T-helper 1 cell treated with Interleukin-12 subunit alpha and Interleukin-12 subunit beta and Interleukin-4 antibody, amounts not matched to agents 30 μg/mL and 1 μg/mL, for 36 hours (primary cell): ENCODE data around the gene CD226.
A peak's percentile ranks its signal among the peaks of the same experiment; 100 is the strongest.
"Not testable (repeated sequence)": the region's sequence is repeated elsewhere in the genome, so short reads cannot be mapped to it uniquely, and the experiment has no call there.

Experiments used
- H3K27ac Mint-ChIP-seq: one replicate; pipeline ENCODE4 v1.8.0; 2021; ENCODE audit warnings: mild to moderate bottlenecking, mixed read lengths
- H3K27me3 Mint-ChIP-seq: one replicate; pipeline ENCODE4 v1.8.0; 2021; ENCODE audit warnings: low read depth, mixed read lengths
- H3K36me3 Mint-ChIP-seq: one replicate; pipeline ENCODE4 v1.8.0; 2021; ENCODE audit warnings: low read depth, mixed read lengths
- H3K4me1 Mint-ChIP-seq: one replicate; pipeline ENCODE4 v1.8.0; 2021; ENCODE audit warnings: low read depth, mixed read lengths
- H3K4me3 Mint-ChIP-seq: one replicate; pipeline ENCODE4 v1.8.0; 2021; ENCODE audit warnings: mild to moderate bottlenecking, moderate library complexity, mixed read lengths
- H3K9me3 Mint-ChIP-seq: one replicate; pipeline ENCODE4 v1.8.0; 2021; ENCODE audit warnings: mixed read lengths

The CD226 gene

DNA sequence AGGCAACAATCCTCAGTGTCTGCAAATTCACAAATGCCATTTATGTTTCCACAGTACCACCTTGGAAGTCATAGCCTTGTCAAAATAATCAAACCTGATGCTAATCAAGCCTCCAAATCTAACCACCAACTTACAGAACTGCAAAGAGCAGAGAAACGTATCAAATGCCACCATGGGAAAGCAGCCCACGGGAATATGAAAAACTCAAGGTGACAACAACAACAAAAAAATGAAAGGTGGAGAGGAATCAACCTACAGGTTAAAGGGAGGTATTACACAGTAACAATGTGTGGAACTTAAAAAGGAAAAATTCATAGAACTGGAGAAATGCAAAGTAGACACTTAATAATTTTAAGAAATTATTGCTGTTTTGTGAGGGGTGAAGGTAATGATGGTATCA, 46.7 kb downstream of the CD226 start:
- Mint-ChIP-seq H3K36me3 (peaks cover 52% of the 10 kb centered on the region), H3K4me1 (peaks cover 61% of the 10 kb centered on the region), H3K27me3 (no peaks in the 10 kb centered on the region), H3K9me3 (peaks cover 7% of the 10 kb centered on the region), H3K4me3 (no peak overlapping the region), H3K27ac (no peak overlapping the region)

DNA sequence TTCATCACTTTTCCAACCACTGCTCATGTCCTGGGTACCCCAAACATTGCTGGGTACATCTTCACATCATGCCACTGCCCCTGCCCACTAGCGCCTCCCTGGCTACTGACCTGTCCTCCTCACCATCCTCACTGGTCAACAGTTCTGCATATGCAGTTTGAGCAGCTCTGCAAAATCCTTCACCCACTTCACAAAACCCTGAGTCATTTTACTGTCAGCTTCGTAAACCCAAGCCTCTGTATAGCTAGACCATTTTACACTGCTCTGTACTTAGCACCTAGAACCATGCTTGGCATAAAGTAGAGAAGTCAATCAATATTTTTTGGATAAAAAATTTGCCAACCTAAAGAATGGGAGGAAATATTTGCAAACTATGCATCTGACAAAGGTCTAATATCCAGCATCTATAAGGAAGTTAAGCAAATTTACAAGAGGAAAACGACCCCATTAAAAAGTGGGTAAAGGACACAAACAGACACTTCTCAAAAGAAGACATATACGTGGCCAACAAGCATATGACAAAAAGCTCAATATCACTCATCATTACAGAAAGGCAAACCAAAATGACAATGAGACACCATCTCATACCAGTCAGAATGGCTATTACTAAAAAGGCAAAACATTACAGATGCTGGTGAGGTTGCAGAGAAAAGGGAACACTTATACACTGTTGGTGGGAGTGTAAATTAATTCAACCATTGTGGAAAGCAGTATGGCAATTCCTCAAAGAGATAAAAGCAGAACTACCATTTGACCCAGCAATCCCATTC, 48.3 kb downstream of the CD226 start:
- peaks cover 54% of the 10 kb centered on the region for H3K36me3 Mint-ChIP-seq
- H3K27ac Mint-ChIP-seq = peak overlapping the region; percentile 86
- not testable (repeated sequence) for H3K27me3 Mint-ChIP-seq, H3K9me3 Mint-ChIP-seq
- peaks cover 63% of the 10 kb centered on the region for H3K4me1 Mint-ChIP-seq
- H3K4me3 Mint-ChIP-seq = peak overlapping the region; percentile 82

DNA sequence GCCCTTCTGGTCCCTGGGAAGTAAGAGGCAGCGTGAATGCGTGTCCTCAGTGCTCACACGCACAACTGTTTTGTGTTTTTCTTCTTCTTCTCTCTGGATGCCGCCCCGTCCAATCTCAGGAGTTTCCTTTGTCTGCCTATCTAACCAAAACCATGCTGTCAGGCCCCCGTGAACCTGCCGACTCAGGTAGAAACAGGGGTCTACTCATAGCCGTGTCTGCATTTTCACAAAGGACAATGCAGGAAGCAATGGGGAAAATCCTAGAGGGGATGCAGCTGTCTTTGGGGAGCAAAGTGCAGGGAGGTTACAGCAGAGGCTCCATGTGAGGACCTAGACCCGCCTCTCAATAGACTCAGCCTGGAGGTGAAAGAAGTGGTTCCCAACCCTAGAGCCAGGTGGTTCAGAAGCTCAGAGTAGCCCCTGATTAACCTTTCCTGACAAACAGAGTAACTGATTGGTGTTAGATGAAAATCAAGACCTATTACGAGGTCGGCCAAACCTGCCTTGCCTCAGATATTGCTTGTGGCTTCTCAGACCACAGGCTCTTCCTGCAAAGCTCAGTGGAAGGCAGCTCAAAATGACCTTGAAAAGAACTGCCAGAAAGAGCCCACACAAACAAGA, 49.3 kb downstream of the CD226 start:
- Mint-ChIP-seq H3K4me3 (peak overlapping the region; percentile 84), H3K4me1 (peaks cover 66% of the 10 kb centered on the region), H3K27me3 (no peaks in the 10 kb centered on the region), H3K36me3 (peaks cover 55% of the 10 kb centered on the region), H3K27ac (peak overlapping the region; percentile 97), H3K9me3 (peaks cover 7% of the 10 kb centered on the region)

DNA sequence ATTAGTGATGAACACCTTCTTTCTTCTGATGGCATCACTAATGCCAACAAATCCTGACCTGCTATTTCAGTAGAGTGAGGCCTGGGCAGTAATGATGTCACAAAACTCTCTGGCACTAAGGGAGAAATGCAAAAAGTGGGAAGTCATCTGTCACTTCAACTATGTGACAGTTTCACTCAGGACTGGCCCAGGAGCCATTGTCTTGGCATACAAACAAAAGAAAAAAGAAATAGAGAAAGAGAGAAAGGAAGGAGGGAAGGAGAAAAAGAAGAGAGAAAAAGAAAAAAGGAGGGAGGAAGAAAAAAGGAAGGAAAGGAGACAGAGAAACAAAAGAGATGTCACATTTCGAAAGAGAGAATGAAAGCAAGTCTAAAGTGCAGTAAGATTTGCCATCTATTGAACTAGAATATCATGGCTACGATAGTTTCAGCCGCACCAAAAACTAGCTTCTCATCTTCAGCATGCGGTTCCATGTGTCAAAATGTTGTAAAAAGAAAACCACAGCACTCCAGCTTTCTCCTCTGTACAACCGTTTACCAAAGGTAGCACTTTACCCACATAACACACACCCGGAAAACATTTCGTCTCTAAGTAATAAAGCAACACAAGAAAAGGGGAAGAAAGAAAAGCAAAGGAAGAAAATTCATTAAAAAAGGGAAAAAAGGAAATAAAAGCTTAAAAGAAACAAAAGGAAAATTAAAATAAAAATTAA, 50.1 kb downstream of the CD226 start:
- Mint-ChIP-seq H3K4me1 (peaks cover 66% of the 10 kb centered on the region), H3K27me3 (no peaks in the 10 kb centered on the region)

DNA sequence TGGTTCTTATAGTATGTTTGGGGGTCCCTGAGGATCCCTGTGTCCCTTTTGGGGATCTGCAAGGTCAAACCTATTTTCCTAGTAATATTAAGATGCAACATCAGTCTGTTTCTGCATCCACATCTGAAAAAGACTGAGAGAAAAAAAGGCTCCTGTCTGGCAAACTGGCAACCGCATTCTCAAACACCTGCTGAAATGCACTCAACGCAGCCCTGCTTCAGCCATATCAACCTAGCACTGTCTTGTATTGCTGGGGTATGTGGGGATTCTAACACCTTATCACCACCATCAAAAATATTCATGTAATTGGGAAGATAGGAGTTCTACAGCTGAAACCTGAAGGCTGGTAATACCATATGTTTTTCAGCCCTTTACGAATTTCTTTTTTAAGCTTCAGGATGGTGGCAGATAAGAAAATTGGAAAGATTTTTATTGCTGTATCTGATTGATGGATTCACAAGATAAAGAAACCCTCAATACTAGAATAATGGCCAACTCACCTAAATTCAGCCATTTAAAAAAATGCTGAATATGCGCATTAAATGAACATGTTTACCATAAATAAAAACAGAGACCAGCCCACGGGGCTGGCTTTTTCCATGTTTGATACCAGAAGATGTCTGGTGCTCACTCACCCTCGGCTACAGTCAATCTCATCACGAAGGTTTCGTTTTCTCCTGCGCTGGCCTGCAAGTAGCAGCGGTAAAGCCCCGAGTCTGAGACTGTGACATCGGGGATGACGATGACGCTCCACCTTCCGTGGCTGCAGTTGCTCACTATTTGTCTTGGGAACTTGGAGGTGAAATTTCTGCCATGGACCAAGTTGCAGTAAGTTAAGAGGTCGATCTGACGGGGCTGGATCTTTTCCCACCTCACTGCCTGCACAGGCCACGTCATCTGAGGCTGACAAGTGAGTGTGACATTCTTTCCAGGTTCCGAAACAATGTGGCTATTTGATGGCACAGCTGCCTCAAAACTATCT, 52.3 kb downstream of the CD226 start:
- Mint-ChIP-seq H3K4me3 (peak overlapping the region; percentile 39), H3K27me3 (no peaks in the 10 kb centered on the region), H3K36me3 (peaks cover 59% of the 10 kb centered on the region), H3K27ac (peak overlapping the region; percentile 97), H3K9me3 (peaks cover 11% of the 10 kb centered on the region), H3K4me1 (peaks cover 73% of the 10 kb centered on the region)

More for the DNA sequence above, 50.1 kb downstream of the CD226 start:
- H3K36me3 Mint-ChIP-seq = peaks cover 54% of the 10 kb centered on the region
- H3K9me3 Mint-ChIP-seq = peaks cover 7% of the 10 kb centered on the region
- H3K4me3 Mint-ChIP-seq = peak overlapping the region; percentile 84
- H3K27ac Mint-ChIP-seq = peak overlapping the region; percentile 97

DNA sequence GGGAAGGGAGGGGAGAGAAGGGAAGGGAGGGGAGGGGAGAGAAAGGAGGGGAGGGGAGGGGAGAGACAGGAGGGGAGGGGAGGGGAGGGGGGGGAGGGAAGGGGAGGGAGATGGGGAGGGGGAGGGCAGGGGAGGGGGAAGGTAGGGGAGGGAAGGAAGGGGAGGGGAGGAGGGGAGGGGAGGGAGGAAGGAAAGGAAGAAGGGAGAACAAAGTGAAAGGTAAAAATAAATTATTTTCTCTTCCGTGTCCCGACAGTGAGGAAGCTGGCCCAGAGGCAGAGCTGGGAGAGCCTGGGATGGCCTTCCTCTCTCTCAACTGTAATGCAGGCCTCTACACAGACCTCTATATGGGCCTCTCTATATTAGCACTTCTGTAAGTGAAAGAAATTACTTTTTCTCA, 53.2 kb downstream of the CD226 start:
- H3K4me1 Mint-ChIP-seq = peaks cover 74% of the 10 kb centered on the region
- peaks cover 5% of the 10 kb centered on the region for H3K9me3 Mint-ChIP-seq
- H3K4me3 Mint-ChIP-seq = no peak overlapping the region
- no peaks in the 10 kb centered on the region for H3K27me3 Mint-ChIP-seq
- peaks cover 56% of the 10 kb centered on the region for H3K36me3 Mint-ChIP-seq
- H3K27ac Mint-ChIP-seq = peak overlapping the region; percentile 68

DNA sequence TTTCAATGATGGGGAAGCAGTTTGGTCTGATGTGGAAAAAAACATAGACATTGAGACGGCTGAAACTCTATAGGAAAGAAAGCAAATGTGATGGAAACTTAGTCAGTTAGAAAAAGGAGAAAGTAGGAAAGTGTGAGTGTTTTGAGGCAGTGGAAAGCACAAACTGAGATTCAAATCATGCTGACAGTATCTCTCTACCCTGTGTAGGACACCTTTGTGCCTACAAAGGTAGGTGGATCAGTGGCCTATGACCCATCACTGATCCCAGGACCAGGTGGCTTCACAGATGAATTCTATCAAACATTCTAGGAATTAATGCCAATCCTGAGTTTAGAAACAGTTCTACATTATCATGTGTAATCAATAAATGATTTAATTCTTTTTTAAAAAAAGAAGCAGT, 57.1 kb downstream of the CD226 start:
- Mint-ChIP-seq H3K9me3 (peaks cover 4% of the 10 kb centered on the region), H3K4me3 (no peak overlapping the region), H3K27ac (peak overlapping the region; percentile 26), H3K27me3 (no peaks in the 10 kb centered on the region), H3K36me3 (peaks cover 50% of the 10 kb centered on the region), H3K4me1 (peaks cover 64% of the 10 kb centered on the region)

DNA sequence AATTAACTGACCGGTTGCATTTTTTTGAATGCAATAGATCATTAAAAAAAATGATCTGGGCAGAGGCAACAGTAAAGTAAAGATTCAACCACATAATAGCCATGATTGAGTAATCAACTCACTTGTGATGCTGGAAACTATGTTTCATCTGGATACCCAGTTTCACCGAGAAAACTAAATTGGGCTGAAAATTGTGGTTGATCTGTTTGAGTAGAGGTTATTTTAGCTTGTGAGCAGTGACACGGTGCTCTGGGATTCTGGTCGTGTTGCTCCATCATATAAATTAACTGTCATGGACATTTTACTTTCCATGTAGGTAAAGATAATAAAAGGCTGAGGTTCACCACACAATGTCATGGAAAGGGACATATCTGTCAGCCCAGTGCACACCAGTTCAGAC, 58.7 kb downstream of the CD226 start:
- H3K9me3 Mint-ChIP-seq = peaks cover 4% of the 10 kb centered on the region

DNA sequence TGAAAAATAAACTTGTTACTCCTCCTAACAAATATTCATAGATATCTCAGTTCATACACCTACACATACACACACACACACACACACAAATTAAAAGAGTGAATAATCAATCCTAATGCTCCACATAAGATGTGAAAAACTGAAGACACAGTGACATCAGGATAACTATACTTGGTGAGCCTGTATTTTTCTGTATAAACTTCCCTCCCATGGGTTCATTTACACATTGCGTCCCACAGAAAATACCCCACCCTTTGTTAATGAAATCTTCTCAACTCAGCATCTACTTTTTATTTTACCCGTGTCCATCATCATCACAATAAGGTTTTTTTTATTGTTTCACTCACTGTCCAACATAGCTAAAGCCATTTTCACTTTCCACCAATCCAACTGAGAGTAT, 60.4 kb downstream of the CD226 start:
- Mint-ChIP-seq H3K4me1 (peaks cover 74% of the 10 kb centered on the region), H3K4me3 (no peak overlapping the region), H3K27me3 (no peaks in the 10 kb centered on the region), H3K27ac (peak overlapping the region; percentile 79), H3K9me3 (peaks cover 4% of the 10 kb centered on the region), H3K36me3 (peaks cover 38% of the 10 kb centered on the region)

More for the DNA sequence above, 58.7 kb downstream of the CD226 start:
- Mint-ChIP-seq H3K4me3 (peak overlapping the region; percentile 45), H3K27ac (peak overlapping the region; percentile 75), H3K27me3 (no peaks in the 10 kb centered on the region), H3K36me3 (peaks cover 46% of the 10 kb centered on the region), H3K4me1 (peaks cover 73% of the 10 kb centered on the region)

DNA sequence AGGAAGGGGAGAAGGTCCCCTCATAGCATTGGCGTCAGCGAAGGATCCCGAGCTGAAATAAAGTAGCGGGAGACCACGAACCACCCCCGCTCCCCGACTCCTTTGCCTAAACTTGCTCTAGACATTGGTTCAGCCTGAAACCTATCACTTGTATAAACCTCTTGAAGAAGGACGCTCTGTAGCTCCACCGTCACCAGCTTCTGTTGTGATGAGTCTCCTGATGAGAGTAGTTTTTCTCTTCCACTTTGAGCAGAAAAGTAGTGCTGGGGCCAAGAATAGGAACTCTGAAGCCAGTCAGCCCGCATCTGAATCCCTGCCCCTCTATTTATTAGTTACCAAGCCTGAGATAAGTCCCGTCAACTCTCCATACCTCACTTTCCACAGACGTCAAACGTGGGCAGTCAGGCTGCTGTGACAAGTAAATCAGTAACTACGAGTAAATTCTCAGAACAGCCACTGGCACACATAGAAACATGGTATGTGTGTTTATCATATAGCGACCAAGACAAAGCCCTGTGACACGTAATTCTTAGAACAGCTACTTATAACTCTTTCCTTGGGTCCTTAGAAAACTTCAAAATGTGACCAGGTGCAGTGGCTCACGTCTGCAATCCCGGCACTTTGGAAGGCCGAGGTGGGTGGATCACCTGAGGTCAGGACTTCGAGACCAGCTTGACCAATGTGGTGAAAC, 61.7 kb downstream of the CD226 start:
- no peaks in the 10 kb centered on the region for H3K27me3 Mint-ChIP-seq
- peak overlapping the region; percentile 98 for H3K27ac Mint-ChIP-seq
- peaks cover under 1% of the 10 kb centered on the region for H3K9me3 Mint-ChIP-seq
- H3K36me3 Mint-ChIP-seq = peaks cover 33% of the 10 kb centered on the region
- peak overlapping the region; percentile 71 for H3K4me3 Mint-ChIP-seq
- peaks cover 68% of the 10 kb centered on the region for H3K4me1 Mint-ChIP-seq

DNA sequence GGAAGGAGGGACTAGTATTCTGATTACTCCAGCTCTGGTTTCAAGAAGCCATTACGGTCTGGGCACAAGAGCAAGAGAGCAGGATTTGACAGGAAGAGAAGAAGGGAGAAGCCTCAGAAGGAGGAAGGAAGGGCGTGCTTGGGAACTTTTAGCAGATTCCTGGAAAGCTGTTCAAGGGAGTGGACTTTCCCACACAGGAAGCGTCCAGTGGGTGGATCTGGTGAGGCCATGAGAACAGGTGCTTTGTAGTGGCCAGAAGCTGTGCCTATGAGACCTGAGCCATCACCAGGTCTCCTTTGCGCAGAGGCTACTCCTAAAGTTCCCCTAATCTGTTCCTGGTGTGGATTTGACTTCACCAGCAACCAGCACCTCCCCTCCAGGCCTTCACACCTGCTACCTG, 62.3 kb downstream of the CD226 start:
- Mint-ChIP-seq H3K36me3 (peaks cover 28% of the 10 kb centered on the region), H3K4me1 (peaks cover 63% of the 10 kb centered on the region), H3K27ac (peak overlapping the region; percentile 98), H3K27me3 (no peaks in the 10 kb centered on the region), H3K9me3 (no peaks in the 10 kb centered on the region), H3K4me3 (peak overlapping the region; percentile 71)

DNA sequence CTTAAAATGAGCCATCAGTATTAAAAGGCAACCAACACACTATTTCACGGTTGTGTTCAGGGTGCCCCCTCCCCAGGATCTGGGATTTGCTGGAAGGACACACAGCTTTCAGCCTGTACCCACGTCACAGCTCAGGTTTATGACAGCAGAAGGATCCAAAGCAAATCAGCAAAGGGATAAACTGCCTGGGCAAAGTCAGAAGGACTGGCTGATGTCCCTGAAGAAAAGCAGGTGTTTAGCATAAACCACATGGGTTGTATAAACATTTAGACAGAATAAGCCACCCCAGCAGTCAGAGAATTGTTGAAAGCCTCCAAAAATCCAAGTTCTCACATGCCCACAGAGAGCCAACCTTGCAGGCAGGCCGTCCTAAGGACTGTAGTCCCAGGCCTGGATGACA, 63.9 kb downstream of the CD226 start:
- peaks cover 56% of the 10 kb centered on the region for H3K4me1 Mint-ChIP-seq
- H3K27ac Mint-ChIP-seq = no peak overlapping the region

DNA sequence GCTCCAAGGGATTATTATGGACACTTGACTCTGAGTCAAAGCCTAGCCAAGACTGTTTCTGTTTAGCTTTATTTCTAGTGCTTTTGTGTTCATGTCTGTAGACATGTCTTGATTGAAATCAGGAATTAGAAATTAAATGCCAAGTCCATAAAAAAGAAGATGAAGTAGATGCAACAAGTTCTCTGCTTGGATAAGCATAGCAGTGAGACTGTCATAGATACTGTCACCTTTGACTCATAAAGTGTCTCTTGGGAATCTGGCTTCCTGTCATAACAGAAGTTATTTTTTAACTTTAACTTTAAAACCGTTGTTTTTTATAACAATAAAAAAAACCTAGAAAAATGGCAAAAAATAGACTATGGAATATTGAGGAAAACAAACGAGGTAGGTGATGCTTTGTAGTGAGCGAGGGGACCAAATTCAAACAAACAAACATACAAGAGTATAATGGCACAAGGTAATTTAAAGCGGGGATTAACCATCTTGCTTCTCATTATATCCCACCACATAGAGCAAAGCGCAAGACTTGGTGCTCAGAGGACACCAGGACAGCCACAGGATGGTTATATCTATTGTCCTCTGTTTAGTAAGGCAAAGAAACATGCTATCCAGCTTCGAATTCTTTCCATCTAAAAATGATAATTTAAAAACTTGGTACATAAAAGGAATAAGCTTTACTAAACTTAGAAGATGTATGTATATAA, 64.6 kb downstream of the CD226 start:
- no peaks in the 10 kb centered on the region for H3K9me3 Mint-ChIP-seq
- no peaks in the 10 kb centered on the region for H3K27me3 Mint-ChIP-seq
- peaks cover 53% of the 10 kb centered on the region for H3K4me1 Mint-ChIP-seq
- peaks cover 31% of the 10 kb centered on the region for H3K36me3 Mint-ChIP-seq
- H3K27ac Mint-ChIP-seq = peak overlapping the region; percentile 77
- no peak overlapping the region for H3K4me3 Mint-ChIP-seq

More for the DNA sequence above, 63.9 kb downstream of the CD226 start:
- Mint-ChIP-seq H3K27me3 (no peaks in the 10 kb centered on the region), H3K4me3 (no peak overlapping the region), H3K9me3 (no peaks in the 10 kb centered on the region), H3K36me3 (peaks cover 31% of the 10 kb centered on the region)
